HepG2 (cell line): Measurements from ENCODE around the gene PRM2. TPM values are rescaled to one million over a fixed set of nuclear protein-coding genes. Genes with fewer than 3 reads are reported as not detected.

Experiments used
- ERF ChIP-seq: IDR thresholded peaks from 2 replicates; pipeline ENCODE4 v1.6.1; 2018; ENCODE audit warnings: missing biosample characterization, missing genetic modification reagents
- GMEB1 ChIP-seq: sonication (generic); formaldehyde crosslinking; IDR thresholded peaks from 2 replicates; pipeline ENCODE4 v1.5.1; 2020; ENCODE audit warnings: missing genetic modification reagents, mild to moderate bottlenecking, borderline replicate concordance
- HNRNPH1 ChIP-seq: fragments of 200-400 bp; formaldehyde crosslinking; optimal IDR thresholded peaks from 2 replicates; pipeline ENCODE3; 2017; ENCODE audit warnings: mild to moderate bottlenecking, low read depth, low read length
- HOXA9 ChIP-seq: sonication (generic); formaldehyde crosslinking; IDR thresholded peaks from 2 replicates; pipeline ENCODE4 v1.8.1; 2022; ENCODE audit warnings: missing genetic modification reagents, mild to moderate bottlenecking, moderate library complexity, borderline replicate concordance
- JARID2 ChIP-seq: sonication (generic); formaldehyde crosslinking; IDR thresholded peaks from 2 replicates; pipeline ENCODE4 v1.8.1; 2023; ENCODE audit warnings: missing genetic modification reagents, inconsistent platforms; ENCODE audit not compliant: insufficient replicate concordance
- KLF12 ChIP-seq: sonication (generic); formaldehyde crosslinking; IDR thresholded peaks from 2 replicates; pipeline ENCODE4 v1.4.0; 2020; ENCODE audit warnings: missing genetic modification reagents, borderline replicate concordance
- MLXIP ChIP-seq: sonication (generic); formaldehyde crosslinking; IDR thresholded peaks from 2 replicates; pipeline ENCODE4 v1.9.0; 2021; ENCODE audit warnings: missing genetic modification reagents, borderline replicate concordance
- MTERF4 ChIP-seq: sonication (generic); formaldehyde crosslinking; IDR thresholded peaks from 2 replicates; pipeline ENCODE4 v1.8.0; 2023; ENCODE audit warnings: mild to moderate bottlenecking, missing genetic modification reagents
- PLSCR1 ChIP-seq: sonication (generic); formaldehyde crosslinking; IDR thresholded peaks from 2 replicates; pipeline ENCODE4 v1.5.0; 2020; ENCODE audit warnings: missing genetic modification reagents, mild to moderate bottlenecking, borderline replicate concordance
- PTBP1 ChIP-seq: fragments of 200-400 bp; formaldehyde crosslinking; IDR thresholded peaks from 2 replicates; pipeline ENCODE4 v1.6.1; 2018; ENCODE audit warnings: low read length, low read depth; ENCODE audit not compliant: poor library complexity, severe bottlenecking
- RARA ChIP-seq: IDR thresholded peaks from 2 replicates; pipeline ENCODE4 v1.6.1; 2016; ENCODE audit warnings: missing genetic modification reagents, missing compliant biosample characterization
- RBAK ChIP-seq: sonication (generic); formaldehyde crosslinking; IDR thresholded peaks from 2 replicates; pipeline ENCODE4 v1.5.1; 2020; ENCODE audit warnings: mild to moderate bottlenecking, missing genetic modification reagents
- RNF2 ChIP-seq: fragments of 450-650 bp; conservative IDR thresholded peaks from 2 replicates; pipeline ENCODE4 v1.6.1; 2016; ENCODE audit warnings: low read depth
- SMC3 ChIP-seq: IDR thresholded peaks from 2 replicates; pipeline ENCODE4 v1.6.1; 2011; ENCODE audit warnings: low read length, improper control_type of control experiment
- SP140L ChIP-seq: sonication (generic); formaldehyde crosslinking; IDR thresholded peaks from 2 replicates; pipeline ENCODE4 v1.4.0; 2020; ENCODE audit warnings: missing genetic modification reagents, borderline replicate concordance
- ZKSCAN1 ChIP-seq: fragments of 150-350 bp; IDR thresholded peaks from 2 replicates; pipeline ENCODE4 v1.6.1; 2014; ENCODE audit warnings: low read length
- ZMYM2 ChIP-seq: sonication (generic); formaldehyde crosslinking; IDR thresholded peaks from 2 replicates; pipeline ENCODE4 v1.8.0; 2022; ENCODE audit warnings: mild to moderate bottlenecking, missing genetic modification reagents
- ZNF326 ChIP-seq: sonication (generic); formaldehyde crosslinking; IDR thresholded peaks from 2 replicates; pipeline ENCODE4 v1.4.0; 2020; ENCODE audit warnings: missing genetic modification reagents, borderline replicate concordance
- ZNF598 ChIP-seq: sonication (generic); formaldehyde crosslinking; IDR thresholded peaks from 2 replicates; pipeline ENCODE4 v1.5.1; 2020; ENCODE audit warnings: mild to moderate bottlenecking, missing genetic modification reagents, borderline replicate concordance
- ZNF615 ChIP-seq: sonication (generic); formaldehyde crosslinking; IDR thresholded peaks from 2 replicates; pipeline ENCODE4 v1.5.0; 2020; ENCODE audit warnings: mild to moderate bottlenecking, missing genetic modification reagents, borderline replicate concordance
- ZNF724P ChIP-seq: sonication (generic); formaldehyde crosslinking; IDR thresholded peaks from 2 replicates; pipeline ENCODE4 v1.8.0; 2022; ENCODE audit warnings: missing genetic modification reagents, borderline replicate concordance
- ZNF749 ChIP-seq: sonication (generic); formaldehyde crosslinking; IDR thresholded peaks from 2 replicates; pipeline ENCODE4 v1.8.0; 2022; ENCODE audit warnings: mild to moderate bottlenecking, missing genetic modification reagents, moderate library complexity, borderline replicate concordance
- polyA plus RNA-seq, 8 experiments: library from polyadenylated mRNA; depleted of rRNA in 3 of 8; stranded (reverse) in 7 of 8; unstranded in 1 of 8; fragments of >200 nt; fragmentation: Illumina TruSeq in 4 of 8; extraction: Trizol in 4 of 8; gene quantifications; 2 replicates each; pipeline versions ENCODE4 v1.2.1 to v1.2.3, GENCODE V29; 2011 to 2016; ENCODE audit warnings: low read depth in 4 of 8, missing spikeins in 1 of 8, mixed read lengths in 1 of 8; ENCODE audit not compliant: insufficient read depth in 1 of 8
- total RNA-seq, 5 experiments: library from RNA; depleted of rRNA; stranded (reverse); fragments of >200 nt; fragmentation: Illumina TruSeq; extraction: Trizol; gene quantifications; 2 replicates each; pipeline ENCODE4 v1.2.3, GENCODE V29; 2016; ENCODE audit warnings: low read depth in 1 of 5

The PRM2 gene
- total and polyA plus RNA-seq, 2 of the 13 experiments (the other 11 are each of a cell fraction or from before 2014, with no cell fraction given): 0.54 TPM; not detected in 1

- TF ChIP-seq GMEB1 (CRISPR knock-in tag) (peak; percentile 72; the same call in 1 of the 2 replicates), ZNF326 (no peak), PLSCR1 (no peak), ZNF724P (CRISPR knock-in tag) (0 out of 2 replicates have a peak, but pooled peaks have one; percentile 51), SMC3 (no peak), MTERF4 (CRISPR knock-in tag) (no peak), ZKSCAN1 (no peak; the same call in 1 of the 2 replicates), HNRNPH1 (peak; percentile 20), KLF12 (CRISPR knock-in tag) (no peak), ERF (CRISPR knock-in tag) (peak; percentile 91), PTBP1 (no peak), MLXIP (no peak), RBAK (no peak), ZNF749 (no peak), ZNF615 (no peak), RARA (CRISPR knock-in tag) (peak; percentile 96), HOXA9 (no peak), RNF2 (no peak), ZMYM2 (CRISPR knock-in tag) (peak; percentile 99), JARID2 (CRISPR knock-in tag) (no peak), ZNF598 (CRISPR knock-in tag) (no peak; the same call in none of the 2 replicates), SP140L (no peak)
Observed at GRCh38 chr16:11309895-11310633, 33.8 kb upstream of the PRM2 start (continued).
